ENCODE data around the gene KANSL1L.

DNA sequence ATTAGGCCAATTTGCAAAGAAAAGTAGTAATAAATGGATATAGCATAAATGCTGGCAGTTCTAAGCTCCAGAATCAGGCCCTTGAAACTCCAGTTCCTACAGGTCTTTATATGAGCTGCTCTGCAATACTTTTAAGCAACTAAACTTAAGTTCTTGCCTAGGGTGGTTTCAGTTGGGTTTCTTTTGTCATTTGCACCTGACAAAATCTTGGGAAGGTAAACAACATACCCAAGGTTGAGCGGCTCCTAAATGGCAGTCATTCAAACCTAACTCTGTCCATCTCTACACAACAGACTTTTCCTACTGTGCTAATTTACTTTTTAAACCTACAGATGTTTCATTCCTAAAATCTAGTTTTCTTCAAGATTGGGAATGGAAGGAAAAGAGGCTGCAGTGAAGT lies 9.3 kb upstream of the KANSL1L start:
- TF ChIP-seq, protein P1, sequence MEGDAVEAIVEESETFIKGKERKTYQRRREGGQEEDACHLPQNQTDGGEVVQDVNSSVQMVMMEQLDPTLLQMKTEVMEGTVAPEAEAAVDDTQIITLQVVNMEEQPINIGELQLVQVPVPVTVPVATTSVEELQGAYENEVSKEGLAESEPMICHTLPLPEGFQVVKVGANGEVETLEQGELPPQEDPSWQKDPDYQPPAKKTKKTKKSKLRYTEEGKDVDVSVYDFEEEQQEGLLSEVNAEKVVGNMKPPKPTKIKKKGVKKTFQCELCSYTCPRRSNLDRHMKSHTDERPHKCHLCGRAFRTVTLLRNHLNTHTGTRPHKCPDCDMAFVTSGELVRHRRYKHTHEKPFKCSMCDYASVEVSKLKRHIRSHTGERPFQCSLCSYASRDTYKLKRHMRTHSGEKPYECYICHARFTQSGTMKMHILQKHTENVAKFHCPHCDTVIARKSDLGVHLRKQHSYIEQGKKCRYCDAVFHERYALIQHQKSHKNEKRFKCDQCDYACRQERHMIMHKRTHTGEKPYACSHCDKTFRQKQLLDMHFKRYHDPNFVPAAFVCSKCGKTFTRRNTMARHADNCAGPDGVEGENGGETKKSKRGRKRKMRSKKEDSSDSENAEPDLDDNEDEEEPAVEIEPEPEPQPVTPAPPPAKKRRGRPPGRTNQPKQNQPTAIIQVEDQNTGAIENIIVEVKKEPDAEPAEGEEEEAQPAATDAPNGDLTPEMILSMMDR (IDR thresholded peaks at IDR 0.05), result no peak
- TF ChIP-seq POLR2AphosphoS5 (IDR thresholded peaks at IDR 0.05) (no peak), POLR2A (IDR thresholded peaks at IDR 0.05) (no peak)
